Breast epithelium (tissue), 3 donors: ENCODE measurements around the gene CHD2.

Experiments
- CTCF ChIP-seq, 3 donors: fragments of 450-650 bp; IDR thresholded peaks; one replicate each; pipeline ENCODE4 v1.5.1; 2016 to 2017; ENCODE audit warnings: antibody characterized with exemption in 3 of 3, mild to moderate bottlenecking in 3 of 3, moderate library complexity in 3 of 3
- POLR2A ChIP-seq: fragments of 450-650 bp; IDR thresholded peaks from one replicate; pipeline ENCODE4 v1.6.1; 2016; ENCODE audit warnings: antibody characterized with exemption, mild to moderate bottlenecking, moderate library complexity

GRCh38 chr15:92908713-92909057 is 8.6 kb downstream of the CHD2 start:
- TF ChIP-seq CTCF (IDR thresholded peaks at IDR 0.05) (no peak), POLR2A (no peak)
